Stimulated activated memory B cell treated with anti-CD40 and anti-IgM and Interleukin-4, amounts not matched to agents 10 μg/mL and 1 μg/mL and 100 μg/mL, for 72 hours (primary cell): ENCODE data around the gene AFF3.

Source experiments
- ATAC-seq: fragments of 150-1000 bp; cut with Tn5 transposase; 2 replicates; pipeline ENCODE4 v1.10.0; 2021
- H3K27ac Mint-ChIP-seq: one replicate; pipeline ENCODE4 v1.8.0; 2022; ENCODE audit warnings: mild to moderate bottlenecking, mixed read lengths
- H3K27me3 Mint-ChIP-seq: one replicate; pipeline ENCODE4 v1.8.0; 2022; ENCODE audit warnings: mixed read lengths
- H3K36me3 Mint-ChIP-seq: one replicate; pipeline ENCODE4 v1.8.0; 2022; ENCODE audit warnings: mixed read lengths
- H3K4me1 Mint-ChIP-seq: one replicate; pipeline ENCODE4 v1.8.0; 2022; ENCODE audit warnings: mixed read lengths
- H3K4me3 Mint-ChIP-seq: one replicate; pipeline ENCODE4 v1.8.0; 2022; ENCODE audit warnings: mild to moderate bottlenecking, moderate library complexity, mixed read lengths
- H3K9me3 Mint-ChIP-seq: one replicate; pipeline ENCODE4 v1.8.0; 2022; ENCODE audit warnings: mixed read lengths

AFF3 gene

GRCh38 chr2:99714349-99714748 lies 428.0 kb downstream of the AFF3 start:
- H3K9me3 Mint-ChIP-seq, result no peaks in the 10 kb centered on the region
- H3K36me3 Mint-ChIP-seq, result peaks cover 45% of the 10 kb centered on the region
- H3K4me3 Mint-ChIP-seq, result no peak overlapping the region
- H3K27me3 Mint-ChIP-seq, result no peaks in the 10 kb centered on the region
- H3K4me1 Mint-ChIP-seq, result peaks cover 17% of the 10 kb centered on the region
- no peak overlapping the region for H3K27ac Mint-ChIP-seq
- ATAC-seq, result no peak

DNA sequence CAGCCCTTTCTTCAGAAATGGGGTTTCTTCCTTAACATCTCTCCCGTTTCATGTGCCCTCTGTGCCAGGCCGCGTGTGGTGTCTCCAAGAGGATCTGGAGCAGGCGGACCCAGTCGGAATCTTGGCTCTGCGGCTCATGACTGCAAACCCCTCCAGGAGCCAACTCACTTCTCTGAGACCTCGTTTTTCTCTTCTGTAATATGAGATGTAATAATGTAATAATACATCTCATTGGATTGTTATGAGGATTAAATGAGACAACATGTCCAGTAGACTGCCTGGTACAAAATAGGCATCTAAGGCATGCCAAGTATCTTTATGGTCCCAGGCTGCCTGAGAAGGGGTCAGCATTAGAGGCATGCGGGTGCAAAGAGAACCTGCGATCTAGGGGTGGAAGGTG lies 431.2 kb downstream of the AFF3 start:
- Mint-ChIP-seq H3K9me3 (no peaks in the 10 kb centered on the region), H3K4me1 (peaks cover 44% of the 10 kb centered on the region), H3K36me3 (peaks cover 31% of the 10 kb centered on the region), H3K27me3 (no peaks in the 10 kb centered on the region), H3K4me3 (no peak overlapping the region), H3K27ac (no peak overlapping the region)
- no peak for ATAC-seq

GRCh38 chr2:99710721-99711120 lies 431.7 kb downstream of the AFF3 start:
- ATAC-seq, result no peak
- H3K36me3 Mint-ChIP-seq, result peaks cover 27% of the 10 kb centered on the region
- H3K27me3 Mint-ChIP-seq, result no peaks in the 10 kb centered on the region
- H3K27ac Mint-ChIP-seq, result peak overlapping the region; percentile 3
- H3K9me3 Mint-ChIP-seq, result no peaks in the 10 kb centered on the region
- no peak overlapping the region for H3K4me3 Mint-ChIP-seq
- H3K4me1 Mint-ChIP-seq, result peaks cover 44% of the 10 kb centered on the region

- no peak for ATAC-seq
- Mint-ChIP-seq H3K4me1 (peaks cover 49% of the 10 kb centered on the region), H3K27me3 (no peaks in the 10 kb centered on the region), H3K27ac (peak overlapping the region; percentile 74), H3K36me3 (peaks cover 29% of the 10 kb centered on the region), H3K4me3 (no peak overlapping the region), H3K9me3 (no peaks in the 10 kb centered on the region)
Measured at GRCh38 chr2:99709229-99709628, 433.2 kb downstream of the AFF3 start.

DNA sequence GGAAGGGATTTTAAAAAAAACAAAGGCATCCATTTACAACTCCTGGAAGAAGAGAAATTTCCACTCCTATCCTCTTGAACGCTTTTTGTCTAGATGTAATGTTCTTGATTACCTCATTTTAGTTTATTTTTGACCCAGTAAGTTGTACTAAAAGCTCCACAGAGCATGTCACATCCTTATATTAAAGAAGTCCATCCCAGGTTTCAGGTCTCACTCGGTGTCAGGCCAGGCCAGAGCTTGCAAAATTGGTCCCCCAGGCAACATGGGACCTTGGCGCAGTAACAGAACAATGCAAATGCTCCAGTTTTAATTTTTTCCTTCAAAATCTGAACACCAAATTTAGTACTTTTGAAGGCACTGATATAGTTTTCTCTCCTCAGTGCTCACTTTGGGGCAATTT lies 434.2 kb downstream of the AFF3 start:
- ATAC-seq, result no peak
- H3K4me3 Mint-ChIP-seq, result no peak overlapping the region
- peaks cover 55% of the 10 kb centered on the region for H3K4me1 Mint-ChIP-seq
- H3K27ac Mint-ChIP-seq, result peak overlapping the region; percentile 74
- peaks cover 33% of the 10 kb centered on the region for H3K36me3 Mint-ChIP-seq
- H3K9me3 Mint-ChIP-seq, result no peaks in the 10 kb centered on the region
- H3K27me3 Mint-ChIP-seq, result no peaks in the 10 kb centered on the region

DNA sequence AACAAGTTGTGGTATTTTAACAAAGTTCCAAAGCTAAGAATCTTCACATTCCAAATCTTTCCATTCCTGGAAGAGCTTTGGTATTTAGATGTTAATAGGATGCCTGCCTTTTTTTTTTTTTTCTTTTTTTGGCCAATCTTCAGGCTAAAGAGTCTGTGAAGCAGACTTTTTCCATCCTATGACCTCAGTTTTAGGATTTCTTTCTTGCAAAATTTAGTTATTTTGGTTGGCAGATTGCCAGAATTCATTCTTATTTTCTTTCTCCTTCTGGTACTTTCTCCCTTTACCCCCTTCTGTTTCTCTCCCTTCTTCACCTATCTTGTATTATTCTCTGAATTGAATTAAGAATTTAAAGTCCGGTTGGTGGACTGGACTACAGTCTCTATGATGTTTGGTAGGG lies 434.8 kb downstream of the AFF3 start:
- H3K4me3 Mint-ChIP-seq, result no peak overlapping the region
- H3K4me1 Mint-ChIP-seq, result peaks cover 52% of the 10 kb centered on the region
- H3K36me3 Mint-ChIP-seq, result peaks cover 34% of the 10 kb centered on the region
- no peaks in the 10 kb centered on the region for H3K9me3 Mint-ChIP-seq
- ATAC-seq, result no peak
- H3K27ac Mint-ChIP-seq, result peak overlapping the region; percentile 74
- H3K27me3 Mint-ChIP-seq, result no peaks in the 10 kb centered on the region

DNA sequence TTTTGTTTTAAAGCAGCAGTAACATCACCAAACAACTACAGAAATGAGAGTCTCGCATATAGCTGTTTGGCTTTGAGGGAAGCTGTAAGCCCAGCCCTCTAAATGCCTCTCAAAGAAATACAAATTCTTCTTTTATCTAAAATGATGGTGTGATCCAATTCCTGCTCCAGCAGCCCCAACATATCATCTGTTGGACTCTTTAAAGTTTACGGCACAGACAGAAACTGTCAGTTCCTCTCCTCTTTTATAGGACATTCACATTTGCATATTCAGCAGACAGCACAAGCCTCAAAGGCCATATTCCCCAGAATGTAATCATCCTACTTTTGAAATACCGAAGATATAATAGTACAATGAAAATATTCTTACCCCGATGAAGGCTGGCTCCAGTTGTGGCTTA lies 435.7 kb downstream of the AFF3 start:
- H3K4me3 Mint-ChIP-seq, result no peak overlapping the region
- peaks cover 51% of the 10 kb centered on the region for H3K4me1 Mint-ChIP-seq
- ATAC-seq, result peak; percentile 60
- H3K27me3 Mint-ChIP-seq, result no peaks in the 10 kb centered on the region
- no peaks in the 10 kb centered on the region for H3K9me3 Mint-ChIP-seq
- H3K27ac Mint-ChIP-seq, result peak overlapping the region; percentile 74
- H3K36me3 Mint-ChIP-seq, result peaks cover 34% of the 10 kb centered on the region

DNA sequence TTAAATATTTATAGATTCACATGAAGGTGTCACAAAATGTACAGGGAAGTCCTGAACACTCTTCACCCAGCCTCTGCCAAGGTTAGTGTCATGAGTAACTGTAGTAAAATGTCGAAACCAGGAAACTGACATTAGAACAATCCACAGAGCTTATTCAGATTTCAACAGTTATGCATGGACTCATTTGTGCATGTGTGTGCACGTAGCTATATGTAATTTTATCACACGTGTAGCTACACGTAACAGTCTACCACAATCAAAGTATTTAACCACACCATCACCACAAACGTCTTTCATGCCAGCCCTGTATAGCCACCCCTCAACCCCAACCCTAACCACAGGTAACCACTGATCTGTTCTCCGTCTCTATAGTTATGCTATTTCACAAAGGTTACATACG lies 440.9 kb downstream of the AFF3 start:
- H3K4me3 Mint-ChIP-seq, result no peak overlapping the region
- peaks cover 59% of the 10 kb centered on the region for H3K36me3 Mint-ChIP-seq
- H3K9me3 Mint-ChIP-seq, result no peaks in the 10 kb centered on the region
- no peaks in the 10 kb centered on the region for H3K27me3 Mint-ChIP-seq
- peaks cover 11% of the 10 kb centered on the region for H3K4me1 Mint-ChIP-seq
- H3K27ac Mint-ChIP-seq, result no peak overlapping the region
- no peak for ATAC-seq

DNA sequence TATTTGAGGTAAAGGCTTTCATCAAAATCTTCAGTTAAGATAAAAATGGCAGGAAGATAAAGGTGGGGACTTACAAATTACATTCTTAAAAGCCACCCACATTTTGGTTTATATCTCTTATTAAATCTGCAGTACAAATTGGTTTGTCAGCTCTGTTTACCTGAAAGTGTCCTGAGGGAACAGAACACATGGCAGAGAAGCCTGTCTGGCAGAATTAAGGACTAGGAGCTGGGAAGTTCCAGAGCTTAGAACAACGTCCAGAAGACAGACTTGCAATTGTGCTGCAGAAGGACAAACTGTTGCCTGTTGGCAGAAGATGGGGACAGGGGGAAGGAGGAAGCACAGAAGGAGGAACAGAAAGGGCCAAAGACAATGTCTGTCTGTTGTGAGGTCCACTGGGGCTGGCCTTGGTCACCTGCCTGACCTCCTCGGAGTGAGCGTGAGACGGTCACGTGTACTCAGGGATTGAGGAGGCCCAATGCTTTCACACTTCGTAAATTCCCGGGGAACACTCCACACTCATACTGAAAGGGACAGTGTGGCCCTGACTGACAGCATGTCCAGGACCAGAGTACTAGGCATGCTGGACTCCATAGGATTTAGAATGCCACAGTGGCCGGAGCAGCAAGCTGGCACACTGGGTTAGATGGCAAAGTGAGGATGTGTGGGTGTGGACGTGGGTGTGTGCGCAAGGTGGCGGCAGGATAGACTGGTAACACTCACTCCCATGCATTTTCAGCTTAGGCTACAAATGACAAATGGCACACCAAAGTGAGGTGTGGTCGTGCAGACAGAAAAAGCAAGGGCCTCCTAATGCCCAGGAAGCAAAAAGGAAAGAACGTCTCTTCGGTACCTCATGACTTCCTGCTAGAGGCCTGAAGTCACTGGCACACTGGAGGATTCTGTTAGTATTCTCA lies 441.6 kb downstream of the AFF3 start:
- no peak overlapping the region for H3K27ac Mint-ChIP-seq
- no peak for ATAC-seq

DNA sequence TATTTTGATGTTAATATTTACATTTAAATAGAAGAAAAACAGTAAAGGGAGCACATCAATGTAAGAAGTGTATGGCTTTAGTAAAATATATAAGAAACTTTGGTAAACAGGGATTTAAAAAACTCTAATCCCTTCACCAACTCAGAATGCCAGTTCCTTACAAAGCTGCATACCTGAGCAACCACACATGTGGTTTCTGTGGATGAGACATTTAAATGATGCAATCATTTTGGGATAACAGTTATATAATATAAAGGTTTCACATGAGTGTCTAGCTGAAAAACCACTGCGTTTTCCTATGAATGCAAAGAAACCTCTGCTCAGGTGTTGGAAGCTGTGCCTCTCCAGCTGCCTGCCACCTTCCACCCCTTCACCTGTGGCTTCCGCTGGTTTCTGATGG lies 443.5 kb downstream of the AFF3 start:
- no peak for ATAC-seq
- Mint-ChIP-seq H3K27ac (no peak overlapping the region), H3K4me3 (no peak overlapping the region), H3K4me1 (peaks cover 11% of the 10 kb centered on the region), H3K36me3 (peaks cover 46% of the 10 kb centered on the region), H3K27me3 (no peaks in the 10 kb centered on the region), H3K9me3 (no peaks in the 10 kb centered on the region)

More for the DNA sequence above, 441.6 kb downstream of the AFF3 start:
- peaks cover 11% of the 10 kb centered on the region for H3K4me1 Mint-ChIP-seq
- H3K27me3 Mint-ChIP-seq, result no peaks in the 10 kb centered on the region
- peaks cover 59% of the 10 kb centered on the region for H3K36me3 Mint-ChIP-seq
- H3K4me3 Mint-ChIP-seq, result no peak overlapping the region
- no peaks in the 10 kb centered on the region for H3K9me3 Mint-ChIP-seq

DNA sequence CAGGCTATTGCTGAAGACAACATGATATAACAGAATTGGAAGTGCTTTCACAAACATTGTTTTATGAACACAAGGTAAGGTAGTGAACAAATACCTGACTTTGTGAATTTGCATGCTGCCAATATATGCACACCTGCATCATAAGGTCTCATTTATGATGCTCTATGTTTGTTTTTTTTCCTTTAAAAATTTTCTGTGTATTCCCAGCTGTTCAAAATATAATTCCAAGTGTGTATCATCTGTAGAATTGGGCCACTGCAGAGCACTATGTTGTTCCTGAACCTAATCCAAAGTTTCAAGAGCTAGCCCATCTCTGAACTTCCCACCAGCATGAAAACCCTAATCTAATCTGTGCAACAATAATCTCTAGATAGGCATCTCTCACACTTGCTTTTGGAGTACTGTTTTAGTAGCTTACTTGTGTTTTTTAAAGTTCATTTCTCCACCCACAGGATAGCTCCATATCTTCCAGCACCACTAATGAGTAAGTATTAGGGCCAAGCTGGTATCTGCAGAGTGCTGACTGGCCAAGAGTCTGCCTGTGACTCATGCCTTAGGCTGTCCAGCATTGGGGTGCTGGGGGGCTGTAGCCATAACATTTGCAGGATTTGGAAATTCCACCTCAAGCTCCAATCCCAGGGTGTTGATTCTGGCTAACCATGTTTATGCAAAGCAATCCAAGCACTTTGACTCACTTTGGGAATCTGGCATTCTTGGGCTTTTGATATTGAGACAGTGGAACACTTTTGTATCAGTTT lies 444.4 kb downstream of the AFF3 start:
- no peak for ATAC-seq
- Mint-ChIP-seq H3K27ac (no peak overlapping the region), H3K4me1 (peaks cover 8% of the 10 kb centered on the region), H3K9me3 (no peaks in the 10 kb centered on the region), H3K27me3 (no peaks in the 10 kb centered on the region), H3K36me3 (peaks cover 37% of the 10 kb centered on the region), H3K4me3 (no peak overlapping the region)

- no peaks in the 10 kb centered on the region for H3K27me3 Mint-ChIP-seq
- H3K9me3 Mint-ChIP-seq, result no peaks in the 10 kb centered on the region
- H3K27ac Mint-ChIP-seq, result no peak overlapping the region
- peaks cover 13% of the 10 kb centered on the region for H3K4me1 Mint-ChIP-seq
- H3K36me3 Mint-ChIP-seq, result peaks cover 27% of the 10 kb centered on the region
- no peak for ATAC-seq
- H3K4me3 Mint-ChIP-seq, result no peak overlapping the region
Measured at GRCh38 chr2:99695944-99696253, 446.5 kb downstream of the AFF3 start.

DNA sequence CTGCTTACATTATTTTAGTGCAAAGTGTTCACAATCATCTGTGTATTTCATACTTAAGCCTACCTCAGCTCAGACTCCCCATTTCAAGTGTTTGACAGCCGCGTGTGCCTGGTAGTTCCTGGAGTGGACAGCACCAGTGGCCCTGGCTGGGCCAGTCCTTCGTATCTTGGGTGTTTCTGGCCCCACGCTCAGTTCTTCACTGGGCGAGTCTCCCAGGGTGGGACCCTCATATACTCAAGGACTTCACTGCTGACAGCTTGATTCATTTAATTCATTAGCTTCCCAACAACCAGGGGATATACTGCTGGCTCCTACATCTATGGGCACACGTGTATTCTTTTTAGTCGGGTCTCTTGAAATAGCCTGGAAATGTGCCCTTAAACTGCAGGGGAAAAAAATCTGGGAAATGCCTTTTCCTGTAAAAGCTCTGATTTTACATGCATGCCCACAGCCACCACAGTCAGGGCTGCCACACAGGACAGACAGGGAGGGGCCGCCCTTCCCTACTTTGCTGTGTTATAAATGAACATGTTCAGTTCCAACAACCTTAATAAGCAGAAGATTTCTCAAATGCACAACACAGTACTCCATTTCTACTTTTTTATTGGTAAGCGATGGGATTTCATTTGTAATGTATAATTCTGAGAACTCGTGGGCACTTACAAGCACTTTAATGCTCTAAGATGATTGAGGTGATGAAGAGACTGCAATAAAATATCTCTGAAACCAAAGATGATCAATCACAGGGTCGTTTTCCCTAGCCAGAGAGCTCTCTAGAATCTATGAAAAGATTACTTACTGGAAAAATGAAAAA lies 447.1 kb downstream of the AFF3 start:
- Mint-ChIP-seq H3K4me1 (peaks cover 13% of the 10 kb centered on the region), H3K27me3 (no peaks in the 10 kb centered on the region), H3K9me3 (no peaks in the 10 kb centered on the region), H3K4me3 (no peak overlapping the region), H3K27ac (no peak overlapping the region), H3K36me3 (peaks cover 23% of the 10 kb centered on the region)
- no peak for ATAC-seq

- ATAC-seq, result no peak
- Mint-ChIP-seq H3K9me3 (no peaks in the 10 kb centered on the region), H3K4me3 (no peak overlapping the region), H3K27ac (no peak overlapping the region), H3K36me3 (peaks cover 25% of the 10 kb centered on the region), H3K27me3 (no peaks in the 10 kb centered on the region), H3K4me1 (peaks cover 13% of the 10 kb centered on the region)
Measured at GRCh38 chr2:99694331-99694730, 448.1 kb downstream of the AFF3 start.

GRCh38 chr2:99692785-99693184 lies 449.6 kb downstream of the AFF3 start:
- H3K27ac Mint-ChIP-seq, result peak overlapping the region; percentile 52
- H3K36me3 Mint-ChIP-seq, result peaks cover 30% of the 10 kb centered on the region
- no peaks in the 10 kb centered on the region for H3K9me3 Mint-ChIP-seq
- H3K4me3 Mint-ChIP-seq, result no peak overlapping the region
- no peaks in the 10 kb centered on the region for H3K27me3 Mint-ChIP-seq
- no peak for ATAC-seq
- peaks cover 13% of the 10 kb centered on the region for H3K4me1 Mint-ChIP-seq
